Stimulated activated CD4-positive, alpha-beta T cell treated with anti-CD3 and anti-CD28 coated beads, Interleukin-12 subunit alpha, Interleukin-12 subunit beta, amount 100 ng/mL, for 24 hours (primary cell): ENCODE results near the gene CTDNEP1.
A peak's percentile ranks its signal among the peaks of the same experiment; 100 is the strongest.

Experiments
- DNase-seq, 2 experiments: peaks; one replicate each; pipeline ENCODE4 v3.0.0-alpha.2; 2020; ENCODE audit warnings: low read depth in 2 of 2

The CTDNEP1 gene

DNA sequence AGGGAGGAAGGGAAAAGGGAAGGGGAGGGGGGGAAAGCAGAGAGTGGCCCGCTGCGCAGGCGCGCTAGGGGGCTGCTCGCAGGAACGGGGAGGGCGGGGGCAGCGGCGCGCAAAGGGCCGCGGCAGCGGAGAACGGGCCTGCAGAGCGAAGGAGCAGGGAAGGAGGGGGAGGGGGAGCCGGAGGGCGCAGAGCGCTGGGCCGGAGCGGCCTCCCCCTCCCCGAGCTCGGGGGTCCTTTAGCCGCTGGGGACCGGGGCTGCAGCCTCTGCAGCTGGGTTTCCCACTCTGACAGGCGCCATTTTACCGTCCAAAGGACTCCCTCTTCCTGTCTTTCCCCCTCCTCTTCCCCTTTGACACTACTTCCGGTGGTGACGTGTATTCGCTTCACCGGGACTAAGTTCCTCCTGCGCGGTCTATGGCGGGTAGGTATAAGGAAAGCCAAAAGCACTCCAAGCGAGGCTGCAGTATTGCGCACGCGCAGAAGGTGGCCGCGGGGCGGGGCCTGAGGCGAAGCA, at the start of gene CTDNEP1:
Gene CTDNEP1, minus strand, starts transcription at position 74 of the 515 bp plus-strand sequence. CDS start 438 bp downstream, outside the sequence.
- DNase-seq = peak; percentile 97

DNA sequence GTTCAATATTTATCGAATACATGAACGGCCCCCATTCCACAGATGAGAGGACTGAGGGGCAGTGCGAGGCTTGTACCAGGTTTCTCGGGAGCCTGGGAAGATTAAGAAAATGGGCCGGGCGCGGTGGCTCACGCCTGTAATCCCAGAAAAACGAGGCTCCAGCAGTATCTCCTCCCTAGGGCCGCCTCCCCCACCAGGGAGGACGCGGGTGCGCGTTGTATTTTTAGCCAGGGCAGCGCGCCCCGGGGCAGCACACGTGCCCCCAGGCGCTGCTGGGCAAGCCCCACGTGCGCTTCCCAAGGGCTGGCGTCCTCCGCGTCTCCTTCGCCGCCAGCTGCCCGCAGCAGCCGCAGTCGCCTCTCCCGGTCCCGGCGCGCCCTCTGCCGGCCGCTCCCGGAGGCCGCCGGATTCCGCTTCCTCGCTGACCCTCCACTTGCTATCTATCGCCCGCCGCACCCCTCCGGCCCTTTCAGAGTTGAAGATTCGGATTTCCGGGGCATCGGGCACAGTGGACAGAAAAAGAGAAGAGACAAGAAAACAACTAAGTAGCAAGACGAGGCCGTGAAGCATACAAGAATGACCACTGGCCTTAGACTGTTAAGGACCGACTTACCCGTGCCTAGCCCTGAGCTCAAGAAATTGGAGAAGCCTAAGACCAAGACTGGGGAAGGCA, 44.8 kb upstream of the CTDNEP1 start:
- peak in 1 of 2 experiments; percentile 65 for DNase-seq

DNA sequence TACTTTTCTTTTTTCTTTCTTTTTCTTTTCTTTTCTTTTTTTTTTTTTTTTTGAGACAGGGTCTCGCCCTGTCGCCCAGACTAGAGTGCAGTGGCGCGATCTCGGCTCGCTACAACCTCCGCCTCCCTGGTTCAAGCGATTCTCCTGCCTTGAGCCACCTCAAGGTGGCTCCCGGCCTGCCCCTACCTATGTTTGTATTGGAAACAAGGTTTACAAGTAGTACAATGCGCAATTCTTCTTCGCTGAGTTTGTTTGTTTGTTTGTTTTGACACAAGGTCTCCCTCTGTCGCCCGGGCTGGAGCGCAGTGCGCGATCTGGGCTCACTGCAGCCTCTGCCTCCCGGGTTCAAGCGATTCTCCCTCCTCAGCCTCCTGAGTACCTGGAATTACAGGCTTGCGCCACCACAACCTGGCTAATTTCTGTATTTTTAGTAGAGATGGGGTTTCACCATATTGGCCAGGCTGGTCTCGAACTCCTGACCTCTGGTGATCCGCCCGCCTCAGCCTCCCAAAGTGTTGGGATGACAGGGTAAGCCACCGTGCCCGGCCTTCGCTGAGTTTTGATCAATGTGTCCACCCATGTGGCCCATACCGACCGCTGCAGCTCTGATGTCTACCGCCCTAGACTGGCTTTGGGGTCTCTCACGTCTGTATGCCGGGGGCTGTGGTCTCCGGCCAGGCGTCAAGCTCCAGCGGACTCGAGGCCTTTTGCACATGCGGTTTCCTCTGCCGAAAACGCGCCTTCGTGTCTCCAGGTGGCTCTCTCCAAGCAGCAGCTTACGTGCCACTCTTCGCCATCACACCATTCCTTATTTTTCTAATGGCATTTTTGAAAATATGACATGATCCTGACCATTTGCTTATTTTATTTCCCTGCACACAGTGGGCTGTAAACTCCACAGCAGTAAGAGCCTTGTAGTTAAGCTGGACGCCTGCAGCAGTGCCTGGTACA, 44.0 kb upstream of the CTDNEP1 start:
- no peak for DNase-seq

DNA sequence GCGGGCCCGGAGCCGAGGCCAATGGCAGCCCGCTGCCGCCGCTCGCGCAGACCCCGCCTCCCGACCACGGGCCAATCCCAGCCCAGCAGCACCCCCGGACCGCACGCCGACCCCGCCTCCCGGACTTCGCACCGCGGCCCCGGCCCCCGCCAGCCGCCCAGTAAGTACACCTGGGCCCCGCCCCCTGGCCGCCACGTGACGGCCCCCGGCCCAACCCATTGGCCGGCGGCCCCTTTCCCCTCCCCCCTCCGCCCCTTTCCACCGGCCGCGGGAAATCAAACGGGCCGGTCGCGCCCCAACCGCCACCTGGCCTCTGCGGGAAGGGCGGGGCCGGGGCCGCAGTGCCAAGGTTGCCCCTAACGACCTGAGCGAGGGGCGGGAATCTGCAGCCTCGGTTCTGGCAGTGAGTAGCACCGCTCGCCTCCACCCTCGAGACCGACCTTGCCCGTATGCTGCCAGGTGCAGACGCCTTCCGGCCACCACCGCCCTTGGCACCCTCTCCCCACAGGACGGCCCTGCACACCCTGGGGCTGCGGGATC, 43.1 kb upstream of the CTDNEP1 start, which contains the start of gene YBX2:
Gene YBX2, minus strand, starts transcription at position 26 of the 540 bp plus-strand sequence. CDS start 139 bp downstream, outside the sequence.
- DNase-seq = peak; percentile 31 to 65

DNA sequence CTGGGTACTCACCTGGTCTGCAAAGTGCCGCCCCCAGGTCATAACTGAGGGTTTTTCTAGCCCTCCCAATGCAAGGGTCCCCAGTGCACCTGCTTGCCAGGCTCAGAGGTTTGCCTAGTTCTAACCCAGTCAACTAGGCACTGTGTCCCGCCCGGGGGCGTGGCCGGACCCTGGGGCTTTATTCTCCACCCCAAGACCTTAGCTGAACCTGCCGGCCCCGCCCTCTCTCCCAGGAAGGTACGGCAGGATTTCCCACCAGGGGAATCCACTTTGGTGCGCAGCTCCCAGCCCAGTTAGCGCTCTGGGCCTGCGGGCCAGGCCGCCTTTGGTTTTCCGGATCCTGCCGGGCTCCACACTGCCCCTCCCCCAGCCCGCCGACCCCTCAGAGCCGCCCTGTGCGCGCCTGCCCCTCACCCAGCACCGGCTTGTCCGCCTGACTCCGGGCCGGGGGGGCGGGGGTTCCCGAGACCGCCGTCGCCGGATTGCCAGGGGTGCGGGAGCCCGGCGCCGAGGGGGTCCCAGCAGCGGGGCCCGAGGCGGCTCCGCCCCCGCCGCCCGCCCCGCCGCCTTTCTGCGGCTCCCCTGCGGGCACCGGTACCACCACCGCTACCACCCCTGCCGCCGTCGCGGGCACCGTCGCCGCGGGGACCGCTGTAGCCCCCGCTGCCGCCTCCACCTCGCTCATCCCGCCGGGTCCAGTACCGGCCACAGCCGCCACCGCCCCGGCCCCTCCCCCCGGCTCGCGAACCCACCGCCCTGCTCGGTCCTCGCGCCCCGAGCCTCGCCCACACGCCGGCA, 42.5 kb upstream of the CTDNEP1 start:
- DNase-seq = no peak

DNA sequence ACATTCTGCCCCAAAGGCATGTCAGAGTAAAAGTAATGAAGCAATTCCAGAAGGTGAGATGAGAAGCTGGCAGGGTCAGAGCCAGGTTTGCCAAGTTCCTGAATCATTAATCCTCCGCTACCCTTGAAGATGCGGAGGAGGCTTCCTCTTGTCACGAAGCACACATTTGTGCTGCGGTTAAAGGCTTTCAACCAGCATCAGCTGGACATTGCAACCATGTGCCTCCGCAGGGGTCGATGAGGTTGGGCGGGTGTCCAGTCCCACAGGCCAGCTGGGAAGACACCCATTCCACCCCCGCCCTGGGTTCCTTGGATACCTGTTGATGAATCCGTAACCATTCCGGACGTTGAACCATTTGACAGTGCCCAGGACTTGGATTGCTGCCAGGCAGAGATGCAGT, 41.6 kb upstream of the CTDNEP1 start:
- no peak for DNase-seq

DNA sequence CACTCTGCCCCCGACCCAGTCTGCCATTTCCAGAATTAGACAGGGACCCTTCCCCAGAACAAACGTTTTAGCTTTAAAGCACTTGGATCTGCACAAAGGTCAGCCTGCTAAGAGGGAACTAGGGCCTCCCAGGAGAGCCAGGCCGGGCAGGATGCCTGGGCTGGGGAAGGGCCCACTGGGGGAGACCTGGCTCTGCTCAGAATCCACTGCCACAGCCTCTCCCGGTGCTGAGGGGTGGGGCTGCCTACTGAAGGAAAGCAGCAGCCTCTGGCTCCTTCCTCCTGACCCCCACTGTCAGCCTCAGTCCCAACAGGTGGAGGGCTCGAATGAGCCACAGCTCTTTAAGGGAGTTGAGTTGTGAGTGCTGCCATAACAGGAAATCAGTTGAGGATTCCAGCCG, 41.2 kb upstream of the CTDNEP1 start:
- no peak for DNase-seq

DNA sequence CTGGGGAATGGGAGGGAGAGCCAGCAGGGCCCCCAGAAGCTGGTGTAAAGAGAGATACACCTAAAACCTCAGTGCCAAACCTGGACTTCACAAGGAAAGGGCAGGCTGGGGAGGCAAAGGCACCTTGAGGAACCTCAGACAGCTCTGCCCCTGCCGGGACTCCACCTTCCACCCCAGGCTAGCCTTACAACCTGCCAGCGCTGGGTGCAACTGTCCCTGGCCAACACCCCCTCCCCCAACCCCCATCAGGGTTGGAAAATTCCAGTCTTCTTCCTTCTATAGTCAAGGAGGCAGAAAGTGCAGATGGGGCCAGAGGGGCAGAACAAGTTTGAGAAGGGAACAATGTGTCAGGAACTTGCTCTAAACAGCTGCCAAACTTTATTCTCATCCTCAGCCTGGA, 40.7 kb upstream of the CTDNEP1 start:
- DNase-seq = no peak

DNA sequence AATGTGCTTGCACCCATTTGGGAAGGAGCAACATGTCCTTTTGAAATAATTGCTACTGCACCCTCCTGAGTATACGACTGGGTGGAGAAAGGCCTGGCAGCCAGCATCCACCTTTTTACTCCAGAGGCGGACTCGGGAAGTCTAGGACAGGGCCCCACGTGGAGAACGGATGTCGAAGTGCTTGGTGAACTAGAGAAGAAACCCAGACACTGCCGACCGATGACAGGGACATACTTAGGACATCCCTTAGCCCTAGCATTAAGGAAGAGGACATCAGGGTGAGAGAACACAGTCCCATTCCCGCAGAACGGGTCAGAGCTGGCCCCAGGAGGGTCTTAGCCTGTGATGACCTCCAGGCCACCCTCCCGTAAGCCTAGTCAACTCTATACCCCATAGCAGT, 39.2 kb upstream of the CTDNEP1 start:
- DNase-seq = no peak

DNA sequence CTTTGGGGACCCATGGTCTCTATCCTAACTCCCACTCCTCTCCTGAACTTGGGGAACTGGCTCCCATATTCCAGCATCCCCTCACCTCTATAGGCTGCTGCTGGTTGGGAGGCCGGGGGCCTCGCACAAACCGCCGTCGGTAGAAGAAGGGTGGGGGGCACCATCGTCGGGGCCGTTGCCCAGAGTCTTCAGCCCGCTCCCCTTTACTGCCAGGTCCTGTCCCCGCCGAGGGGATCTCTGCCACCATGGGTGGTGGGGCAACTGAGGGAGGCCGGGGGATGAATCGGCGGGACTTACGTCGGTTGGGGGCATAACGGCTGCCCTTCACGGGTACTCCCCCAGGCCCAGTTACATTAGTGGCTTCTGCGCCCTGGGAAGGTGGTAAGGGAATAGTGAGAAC, 38.6 kb upstream of the CTDNEP1 start:
- DNase-seq = no peak

DNA sequence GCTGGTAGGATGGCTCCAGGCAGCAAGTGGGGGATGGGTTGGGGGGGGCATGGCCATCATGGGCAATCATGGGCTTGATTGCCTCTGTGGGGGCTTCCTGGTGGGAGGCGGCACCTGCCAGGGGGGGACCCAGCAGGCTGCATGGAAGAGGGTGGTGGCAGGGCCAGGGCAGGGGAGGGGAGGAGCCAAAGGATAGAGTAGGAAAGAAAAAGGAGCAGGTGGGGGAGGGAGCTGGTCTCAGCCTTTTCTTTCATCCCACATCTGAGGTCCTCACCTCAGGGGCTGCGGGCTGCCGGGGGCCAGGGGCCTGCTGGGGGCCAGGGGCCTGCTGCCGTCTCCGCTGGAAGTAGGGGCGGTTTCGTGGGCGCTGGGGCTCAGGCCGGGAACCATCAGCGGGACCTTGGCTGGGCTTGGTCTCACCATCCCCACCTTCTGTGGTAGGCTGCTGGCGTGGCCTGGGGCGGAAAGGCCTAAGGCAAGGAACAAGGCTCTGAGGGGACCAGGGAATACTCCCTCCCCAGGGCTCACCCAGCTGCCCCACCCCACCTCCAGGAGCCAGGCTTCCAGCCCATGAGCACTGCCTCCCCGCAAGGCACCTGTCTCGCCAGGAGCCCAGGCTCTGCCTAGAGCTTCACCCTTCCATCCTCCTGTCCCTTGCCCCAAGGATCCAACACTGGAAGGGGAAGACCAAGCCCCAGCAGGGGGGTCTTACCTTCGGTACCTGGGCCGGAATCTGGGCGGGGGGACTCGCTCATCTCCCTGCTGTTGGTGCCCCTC, 37.9 kb upstream of the CTDNEP1 start:
- no peak for DNase-seq

DNA sequence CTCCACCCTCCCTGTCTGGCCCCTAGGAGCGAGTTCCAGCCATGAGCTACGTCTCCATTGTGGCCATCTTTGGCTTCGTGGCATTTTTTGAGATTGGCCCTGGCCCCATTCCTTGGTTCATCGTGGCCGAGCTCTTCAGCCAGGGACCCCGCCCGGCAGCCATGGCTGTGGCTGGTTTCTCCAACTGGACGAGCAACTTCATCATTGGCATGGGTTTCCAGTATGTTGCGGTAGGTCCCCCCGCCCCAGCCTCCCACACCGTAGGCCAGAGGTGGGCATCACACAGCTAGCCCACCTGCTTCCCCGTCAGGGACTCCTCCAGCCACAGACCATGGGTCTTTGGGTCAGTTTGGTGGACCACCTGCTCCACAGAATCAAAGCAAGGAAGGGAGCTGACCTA, 34.1 kb upstream of the CTDNEP1 start:
- no peak for DNase-seq

DNA sequence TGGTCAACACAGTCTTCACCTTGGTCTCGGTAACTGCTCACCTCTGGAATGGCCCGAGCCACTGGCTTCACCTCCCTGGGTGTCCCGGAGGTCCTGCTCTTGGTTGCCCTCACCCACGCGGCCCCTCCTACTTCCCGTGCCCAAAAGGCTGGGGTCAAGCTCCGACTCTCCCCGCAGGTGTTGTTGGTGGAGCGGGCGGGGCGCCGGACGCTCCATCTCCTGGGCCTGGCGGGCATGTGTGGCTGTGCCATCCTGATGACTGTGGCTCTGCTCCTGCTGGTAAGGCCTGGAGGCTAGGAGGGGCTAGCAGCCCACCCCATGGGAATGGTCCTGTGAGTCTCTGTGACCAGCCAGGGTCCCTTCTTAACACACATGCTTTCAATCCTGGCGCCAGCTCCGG, 33.4 kb upstream of the CTDNEP1 start:
- DNase-seq = no peak

DNA sequence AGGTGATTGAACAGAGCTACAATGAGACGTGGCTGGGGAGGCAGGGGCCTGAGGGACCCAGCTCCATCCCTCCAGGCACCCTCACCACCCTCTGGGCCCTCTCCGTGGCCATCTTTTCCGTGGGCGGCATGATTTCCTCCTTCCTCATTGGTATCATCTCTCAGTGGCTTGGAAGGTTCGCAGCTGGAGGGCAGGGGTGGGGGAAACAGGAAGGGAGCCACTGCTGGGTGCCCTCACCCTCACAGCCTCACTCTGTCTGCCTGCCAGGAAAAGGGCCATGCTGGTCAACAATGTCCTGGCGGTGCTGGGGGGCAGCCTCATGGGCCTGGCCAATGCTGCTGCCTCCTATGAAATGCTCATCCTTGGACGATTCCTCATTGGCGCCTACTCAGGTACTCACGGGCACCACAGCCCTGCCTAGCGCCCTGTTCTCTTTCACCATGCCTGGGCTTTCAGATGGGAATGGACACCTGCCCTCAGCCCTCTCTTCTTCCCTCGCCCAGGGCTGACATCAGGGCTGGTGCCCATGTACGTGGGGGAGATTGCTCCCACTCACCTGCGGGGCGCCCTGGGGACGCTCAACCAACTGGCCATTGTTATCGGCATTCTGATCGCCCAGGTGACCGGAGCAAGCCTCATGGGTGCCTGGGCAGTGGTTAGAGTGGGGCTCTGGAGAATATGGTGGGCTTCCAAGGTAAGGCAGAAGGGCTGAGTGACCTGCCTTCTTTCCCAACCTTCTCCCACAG, 32.1 kb upstream of the CTDNEP1 start:
- no peak for DNase-seq

DNA sequence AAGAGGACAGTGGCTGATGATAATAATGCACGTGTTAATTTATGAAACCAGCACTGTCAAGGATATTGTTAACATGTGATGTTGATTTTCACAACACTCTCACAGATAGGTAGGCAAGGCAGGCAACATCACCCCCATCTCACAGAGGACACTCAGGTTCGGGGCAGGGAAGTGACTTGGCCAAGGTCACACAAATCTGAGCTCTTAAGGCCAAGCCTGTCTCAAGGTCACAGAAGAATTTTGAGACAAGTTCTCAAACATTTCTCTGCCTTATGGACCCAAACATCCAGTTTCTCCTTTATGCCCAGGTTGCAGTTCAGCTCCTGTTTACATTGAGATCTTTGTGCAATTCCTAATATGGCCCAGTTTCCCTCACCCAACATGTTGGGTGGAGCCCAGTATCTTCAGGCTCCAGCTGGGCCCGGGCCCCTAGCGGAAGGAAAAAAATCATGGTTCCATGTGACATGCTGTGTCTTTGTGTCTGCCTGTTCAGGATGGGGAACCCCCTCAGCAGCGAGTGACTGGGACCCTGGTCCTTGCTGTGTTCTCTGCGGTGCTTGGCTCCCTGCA, 31.3 kb upstream of the CTDNEP1 start:
- DNase-seq = no peak

DNA sequence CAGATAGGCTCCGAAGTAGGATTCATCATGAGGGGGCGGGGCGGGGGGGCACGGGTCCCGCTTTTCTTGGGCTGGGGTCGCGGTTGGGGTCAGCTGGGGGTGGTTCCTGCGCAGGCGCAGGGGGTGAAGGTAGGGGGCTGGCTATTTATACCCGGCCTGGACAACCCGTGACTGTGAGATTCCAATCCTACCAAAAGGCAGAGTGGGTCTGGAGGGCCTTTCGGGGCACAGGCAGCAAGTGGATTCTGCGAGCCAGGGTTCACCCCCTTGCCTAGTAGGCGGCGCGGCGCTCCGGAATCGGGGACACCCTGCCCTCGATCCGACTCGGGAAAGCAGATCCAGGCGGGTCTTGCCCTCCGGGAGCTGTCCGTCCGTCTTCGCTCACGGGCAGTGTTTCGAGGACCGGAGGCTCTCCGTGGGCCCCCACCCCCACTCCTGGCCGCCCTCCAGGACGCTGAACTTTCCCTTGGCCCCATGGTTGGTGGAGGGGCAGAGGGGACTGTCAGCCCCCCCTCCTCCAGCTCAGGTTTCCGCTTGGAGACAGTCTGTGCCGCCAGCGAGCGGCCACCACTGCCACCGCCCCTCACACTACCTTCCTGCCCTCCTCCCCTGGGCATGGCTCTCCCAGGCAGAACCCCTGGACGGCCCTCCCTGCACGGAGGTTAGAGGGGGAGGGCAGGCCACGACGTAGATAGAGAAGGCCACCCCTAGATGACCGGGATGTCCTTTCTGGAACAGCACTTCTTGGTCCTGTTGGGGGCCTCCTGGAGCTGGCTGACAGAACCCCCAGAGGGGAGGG, 30.6 kb upstream of the CTDNEP1 start:
- no peak for DNase-seq

DNA sequence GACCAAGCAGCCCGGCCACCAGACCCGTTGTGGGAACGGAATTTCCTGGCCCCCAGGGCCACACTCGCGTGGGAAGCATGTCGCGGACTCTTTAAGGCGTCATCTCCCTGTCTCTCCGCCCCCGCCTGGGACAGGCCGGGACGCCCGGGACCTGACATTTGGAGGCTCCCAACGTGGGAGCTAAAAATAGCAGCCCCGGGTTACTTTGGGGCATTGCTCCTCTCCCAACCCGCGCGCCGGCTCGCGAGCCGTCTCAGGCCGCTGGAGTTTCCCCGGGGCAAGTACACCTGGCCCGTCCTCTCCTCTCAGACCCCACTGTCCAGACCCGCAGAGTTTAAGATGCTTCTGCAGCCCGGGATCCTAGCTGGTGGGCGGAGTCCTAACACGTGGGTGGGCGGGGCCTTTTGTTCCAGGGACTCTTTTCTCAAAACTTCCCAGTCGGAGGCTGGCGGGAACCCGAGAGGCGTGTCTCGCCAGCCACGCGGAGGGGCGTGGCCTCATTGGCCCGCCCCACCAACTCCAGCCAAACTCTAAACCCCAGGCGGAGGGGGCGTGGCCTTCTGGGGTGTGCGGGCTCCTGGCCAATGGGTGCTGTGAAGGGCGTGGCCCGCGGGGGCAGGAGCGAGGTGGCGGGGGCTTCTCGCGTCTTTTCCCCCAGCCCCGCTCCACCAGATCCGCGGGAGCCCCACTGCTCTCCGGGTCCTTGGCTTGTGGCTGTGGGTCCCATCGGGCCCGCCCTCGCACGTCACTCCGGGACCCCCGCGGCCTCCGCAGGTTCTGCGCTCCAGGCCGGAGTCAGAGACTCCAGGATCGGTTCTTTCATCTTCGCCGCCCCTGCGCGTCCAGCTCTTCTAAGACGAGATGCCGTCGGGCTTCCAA, 29.8 kb upstream of the CTDNEP1 start, which contains the start of gene SLC2A4:
Gene SLC2A4, plus strand, starts transcription at position 645 of the 879 bp plus-strand sequence. Its CDS starts 217 bp downstream, at position 862.
- DNase-seq = peak; percentile 82 to 94
